GM21367 (cell line): ENCODE measurements around the gene CFTR.
"Not testable (repeated sequence)": the region's sequence is repeated elsewhere in the genome, so short reads cannot be mapped to it uniquely, and the experiment has no call there.

ENCODE experiments used
- ATAC-seq: cut with Tn5 transposase; IDR thresholded peaks from one replicate; pipeline ENCODE4 v1.9.1; 2021; ENCODE audit not compliant: unreplicated experiment

The CFTR gene

DNA sequence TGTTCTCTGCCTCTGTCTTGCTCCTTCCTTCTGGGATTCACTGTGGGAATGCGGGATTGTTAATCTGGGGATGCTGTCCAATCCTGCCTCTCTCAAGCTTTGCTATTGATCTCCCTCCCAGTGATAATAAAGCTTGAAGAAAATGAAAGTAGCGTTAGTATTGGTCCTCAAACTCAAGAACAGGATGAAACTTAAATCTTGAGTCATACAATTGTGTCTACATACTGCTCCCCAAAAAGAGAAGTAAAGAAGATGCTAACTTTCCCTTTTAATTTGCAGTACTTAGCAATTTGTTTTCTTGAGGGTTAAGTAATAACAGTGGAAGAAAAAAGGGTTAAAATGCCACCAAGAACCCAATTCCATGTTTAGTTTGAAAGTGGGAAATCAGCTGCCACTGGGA, 13.6 kb downstream of the CFTR start:
- ATAC-seq: no peak

DNA sequence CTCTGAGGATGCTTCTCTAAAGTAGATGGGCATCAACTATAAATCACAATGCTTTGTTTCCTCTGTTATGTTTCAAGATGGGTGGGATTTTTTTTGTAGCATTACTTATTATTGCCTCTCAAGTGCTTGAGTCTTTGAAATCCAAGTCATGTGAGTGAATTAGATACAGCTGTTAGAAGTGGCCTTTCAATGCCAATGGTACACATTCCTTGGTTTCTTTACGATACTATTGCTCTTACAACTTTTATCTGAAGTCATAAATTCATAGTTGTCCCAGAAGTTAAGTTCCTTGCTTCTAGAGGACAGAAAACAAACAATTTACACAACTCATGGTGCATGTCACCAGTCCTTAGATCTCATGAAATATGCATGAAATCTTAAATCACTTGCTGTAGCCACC, 15.5 kb downstream of the CFTR start:
- ATAC-seq: no peak

DNA sequence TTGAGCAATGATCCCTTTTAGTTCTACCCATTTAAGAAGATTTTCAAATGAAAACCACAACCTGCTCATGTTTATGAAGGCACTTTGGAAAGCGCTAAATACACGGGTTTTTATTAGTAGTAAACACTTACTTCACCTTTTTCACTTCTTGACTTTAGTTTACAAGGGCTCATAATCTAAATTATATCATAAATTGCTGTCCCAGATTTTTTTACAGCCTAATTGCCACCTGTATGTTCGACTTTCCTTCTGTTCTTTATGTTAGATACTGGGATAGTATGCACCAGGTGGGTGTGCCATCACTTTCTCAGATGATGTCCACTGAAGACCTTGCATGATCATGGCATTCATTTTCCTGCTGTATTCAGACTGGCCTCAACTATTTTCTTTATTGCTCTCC, 22.5 kb downstream of the CFTR start:
- no peak for ATAC-seq

DNA sequence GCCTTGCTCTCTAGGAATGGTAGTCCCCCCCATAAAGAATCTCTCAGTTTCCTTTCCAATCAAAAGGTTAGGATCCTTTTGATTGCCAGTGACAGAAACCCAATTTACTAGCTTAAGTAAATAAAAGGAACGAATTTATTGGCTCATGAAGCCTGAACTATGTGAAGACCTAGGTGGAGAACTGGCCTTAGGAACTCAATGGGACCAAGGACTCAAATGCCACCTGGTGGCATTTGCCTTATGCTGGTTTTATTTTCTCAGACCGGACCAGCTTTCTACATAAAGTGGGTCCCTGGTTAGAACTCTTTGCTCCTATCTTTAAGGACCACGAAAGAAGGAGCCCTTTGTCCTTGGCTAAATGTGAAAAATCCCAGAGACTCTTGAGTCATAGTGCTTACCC, 25.4 kb downstream of the CFTR start:
- no peak for ATAC-seq

DNA sequence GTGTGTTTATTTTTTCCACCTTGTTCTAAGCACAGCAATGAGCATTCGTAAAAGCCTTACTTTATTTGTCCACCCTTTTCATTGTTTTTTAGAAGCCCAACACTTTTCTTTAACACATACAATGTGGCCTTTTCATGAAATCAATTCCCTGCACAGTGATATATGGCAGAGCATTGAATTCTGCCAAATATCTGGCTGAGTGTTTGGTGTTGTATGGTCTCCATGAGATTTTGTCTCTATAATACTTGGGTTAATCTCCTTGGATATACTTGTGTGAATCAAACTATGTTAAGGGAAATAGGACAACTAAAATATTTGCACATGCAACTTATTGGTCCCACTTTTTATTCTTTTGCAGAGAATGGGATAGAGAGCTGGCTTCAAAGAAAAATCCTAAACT, 28.9 kb downstream of the CFTR start:
- no peak for ATAC-seq

DNA sequence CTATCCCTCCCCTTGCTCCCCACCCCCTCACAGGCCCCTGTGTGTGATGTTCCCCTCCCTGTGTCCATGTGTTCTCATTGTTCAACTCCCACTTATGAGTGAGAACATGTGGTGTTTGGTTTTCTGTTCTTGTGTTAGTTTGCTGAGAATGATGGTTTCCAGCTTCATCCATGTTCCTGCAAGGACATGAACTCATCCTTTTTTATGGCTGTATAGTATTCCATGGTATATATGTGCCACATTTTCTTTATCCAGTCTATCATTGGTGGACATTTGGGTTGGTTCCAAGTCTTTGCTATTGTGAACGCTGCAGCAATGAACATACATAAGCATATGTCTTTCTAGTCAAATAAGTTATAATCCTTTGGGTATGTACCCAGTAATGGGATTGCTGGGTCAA, 37.4 kb downstream of the CFTR start:
- not testable (repeated sequence) for ATAC-seq

DNA sequence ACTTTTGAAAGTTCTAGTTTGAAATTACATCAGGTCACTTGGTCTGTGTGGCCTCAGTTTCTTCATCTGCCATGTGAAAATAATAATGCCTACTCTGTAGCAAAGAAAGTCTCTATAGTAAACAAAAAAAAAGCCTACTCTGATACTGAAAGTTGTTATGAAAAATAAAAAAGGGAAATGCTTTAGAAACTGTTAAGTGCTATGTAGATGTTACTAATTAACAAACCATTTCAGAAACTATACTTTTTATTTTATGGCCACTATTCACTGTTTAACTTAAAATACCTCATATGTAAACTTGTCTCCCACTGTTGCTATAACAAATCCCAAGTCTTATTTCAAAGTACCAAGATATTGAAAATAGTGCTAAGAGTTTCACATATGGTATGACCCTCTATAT, 50.6 kb downstream of the CFTR start:
- no peak for ATAC-seq

DNA sequence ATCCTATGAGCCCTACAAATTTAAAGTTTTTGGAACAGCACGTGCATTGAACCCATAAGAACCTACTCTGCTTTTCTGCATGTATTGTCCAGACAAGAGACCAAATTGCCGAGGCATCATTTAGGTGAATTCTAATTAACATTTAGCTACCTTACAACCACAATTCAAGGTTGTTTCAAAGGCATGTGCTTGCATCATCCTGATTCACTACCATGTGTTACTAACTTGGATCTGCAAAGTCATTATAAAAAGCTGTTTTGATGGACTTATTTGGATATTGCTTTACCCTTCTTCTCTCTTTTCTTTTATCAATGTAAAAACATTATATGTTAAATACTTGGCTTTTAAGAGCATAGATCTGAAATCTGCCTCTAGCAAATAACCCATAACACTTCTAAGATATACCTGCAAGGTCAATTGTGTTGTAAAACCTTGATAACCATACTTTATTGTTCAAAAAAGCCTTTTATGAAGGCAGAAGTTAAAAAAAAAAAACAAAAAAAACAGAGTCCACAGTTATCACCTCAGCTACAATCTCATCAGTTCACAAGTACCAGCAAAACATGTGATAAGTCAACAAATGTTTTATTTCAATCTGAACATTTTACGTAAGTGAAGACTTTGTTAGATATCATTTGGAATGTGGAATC, 51.9 kb downstream of the CFTR start:
- no peak for ATAC-seq

DNA sequence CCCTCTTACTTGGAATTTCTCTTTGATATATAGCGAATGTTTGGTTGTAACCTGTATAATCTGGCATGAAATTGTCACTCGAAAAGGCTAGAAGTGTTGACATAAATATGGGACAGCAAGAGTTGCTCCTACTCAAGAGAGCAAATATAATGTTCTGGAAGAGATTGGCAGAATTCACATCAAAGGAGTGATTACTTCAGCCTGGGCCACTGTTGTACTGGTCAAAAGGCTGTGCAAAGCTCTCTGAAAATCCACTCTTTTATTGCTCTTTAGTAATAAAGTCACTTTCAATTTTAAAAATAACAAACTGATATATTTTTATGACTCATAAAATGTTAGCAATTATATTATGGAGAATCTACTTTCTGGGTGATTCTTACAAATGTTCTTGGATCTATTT, 58.2 kb downstream of the CFTR start:
- ATAC-seq: no peak

DNA sequence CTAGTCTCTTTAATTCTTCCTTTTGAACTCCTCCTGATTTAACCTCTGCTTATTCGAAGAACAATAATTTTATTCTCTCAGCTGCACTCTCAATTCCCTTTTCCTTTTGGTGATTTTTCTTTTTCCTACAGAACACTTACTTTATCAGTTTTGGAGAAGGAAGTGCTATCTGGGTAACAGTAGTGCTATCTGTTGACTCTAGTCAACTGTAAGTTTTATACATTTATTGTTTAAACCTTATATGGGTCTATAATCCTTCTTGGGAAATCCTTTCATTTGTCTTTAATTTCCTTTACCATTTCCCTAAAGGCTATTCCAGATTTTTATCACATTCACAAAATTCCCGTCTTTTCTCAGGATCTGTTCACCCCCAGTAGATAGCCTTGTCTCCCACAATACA, 64.2 kb downstream of the CFTR start:
- ATAC-seq: no peak

DNA sequence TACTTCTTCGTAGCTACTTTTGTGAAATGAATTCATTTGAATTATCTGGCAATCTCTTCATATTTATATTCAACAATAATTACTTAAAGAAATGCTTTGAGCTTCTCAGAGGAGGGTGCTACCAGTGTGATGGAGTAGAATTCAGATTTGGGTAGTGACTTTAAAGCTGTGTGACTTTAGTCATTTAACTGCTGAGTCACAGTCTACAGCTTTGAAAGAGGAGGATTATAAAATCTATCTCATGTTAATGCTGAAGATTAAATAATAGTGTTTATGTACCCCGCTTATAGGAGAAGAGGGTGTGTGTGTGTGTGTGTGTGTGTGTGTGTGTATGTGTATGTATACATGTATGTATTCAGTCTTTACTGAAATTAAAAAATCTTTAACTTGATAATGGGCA, 68.2 kb downstream of the CFTR start:
- no peak for ATAC-seq

DNA sequence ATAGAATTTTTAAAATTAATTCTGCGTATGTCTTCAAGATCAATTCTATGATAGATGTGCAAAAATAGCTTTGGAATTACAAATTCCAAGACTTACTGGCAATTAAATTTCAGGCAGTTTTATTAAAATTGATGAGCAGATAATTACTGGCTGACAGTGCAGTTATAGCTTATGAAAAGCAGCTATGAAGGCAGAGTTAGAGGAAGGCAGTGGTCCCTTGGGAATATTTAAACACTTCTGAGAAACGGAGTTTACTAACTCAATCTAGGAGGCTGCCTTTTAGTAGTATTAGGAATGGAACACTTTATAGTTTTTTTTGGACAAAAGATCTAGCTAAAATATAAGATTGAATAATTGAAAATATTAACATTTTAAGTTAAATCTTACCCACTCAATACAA, 70.8 kb downstream of the CFTR start:
- no peak for ATAC-seq

DNA sequence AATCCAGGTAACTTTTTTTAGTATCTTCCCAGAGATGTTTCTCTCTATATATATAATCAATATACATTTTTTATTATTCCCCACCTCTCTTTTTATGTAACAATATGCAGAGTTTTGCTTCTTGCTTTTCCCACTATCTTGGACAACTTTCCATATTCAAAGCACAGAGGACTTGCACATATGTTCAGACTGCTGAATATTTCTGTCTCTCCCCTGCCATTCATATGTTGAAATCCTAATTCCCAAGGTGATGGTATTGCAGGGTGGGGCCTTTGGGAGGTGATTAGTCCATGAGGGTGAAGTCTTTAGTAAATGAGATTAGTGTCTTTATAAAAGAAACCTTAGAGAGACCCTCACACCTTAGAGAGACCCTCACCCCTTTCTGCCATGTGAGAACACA, 72.8 kb downstream of the CFTR start:
- no peak for ATAC-seq

DNA sequence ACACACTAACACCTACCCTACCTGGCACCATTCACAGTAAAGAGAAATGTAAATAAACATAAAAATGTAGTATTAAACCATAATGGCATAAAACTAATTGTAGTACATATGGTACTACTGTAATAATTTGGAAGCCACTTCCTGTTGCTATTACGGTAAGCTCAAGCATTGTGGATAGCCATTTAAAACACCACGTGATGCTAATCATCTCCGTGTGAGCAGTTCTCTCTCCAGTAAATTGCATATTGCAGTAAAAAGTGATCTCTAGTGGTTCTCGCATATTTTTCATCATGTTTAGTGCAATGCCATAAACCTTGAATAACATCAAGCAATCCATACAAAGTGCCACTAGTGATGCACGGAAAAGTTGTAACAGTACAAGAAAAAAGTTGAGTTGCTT, 75.4 kb downstream of the CFTR start:
- no peak for ATAC-seq

DNA sequence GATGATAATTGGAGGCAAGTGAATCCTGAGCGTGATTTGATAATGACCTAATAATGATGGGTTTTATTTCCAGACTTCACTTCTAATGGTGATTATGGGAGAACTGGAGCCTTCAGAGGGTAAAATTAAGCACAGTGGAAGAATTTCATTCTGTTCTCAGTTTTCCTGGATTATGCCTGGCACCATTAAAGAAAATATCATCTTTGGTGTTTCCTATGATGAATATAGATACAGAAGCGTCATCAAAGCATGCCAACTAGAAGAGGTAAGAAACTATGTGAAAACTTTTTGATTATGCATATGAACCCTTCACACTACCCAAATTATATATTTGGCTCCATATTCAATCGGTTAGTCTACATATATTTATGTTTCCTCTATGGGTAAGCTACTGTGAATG, 79.6 kb downstream of the CFTR start:
- ATAC-seq: no peak

DNA sequence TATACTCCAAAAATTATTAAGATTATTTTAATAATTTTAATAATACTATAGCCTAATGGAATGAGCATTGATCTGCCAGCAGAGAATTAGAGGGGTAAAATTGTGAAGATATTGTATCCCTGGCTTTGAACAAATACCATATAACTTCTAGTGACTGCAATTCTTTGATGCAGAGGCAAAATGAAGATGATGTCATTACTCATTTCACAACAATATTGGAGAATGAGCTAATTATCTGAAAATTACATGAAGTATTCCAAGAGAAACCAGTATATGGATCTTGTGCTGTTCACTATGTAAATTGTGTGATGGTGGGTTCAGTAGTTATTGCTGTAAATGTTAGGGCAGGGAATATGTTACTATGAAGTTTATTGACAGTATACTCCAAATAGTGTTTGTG, 80.2 kb downstream of the CFTR start:
- no peak for ATAC-seq

DNA sequence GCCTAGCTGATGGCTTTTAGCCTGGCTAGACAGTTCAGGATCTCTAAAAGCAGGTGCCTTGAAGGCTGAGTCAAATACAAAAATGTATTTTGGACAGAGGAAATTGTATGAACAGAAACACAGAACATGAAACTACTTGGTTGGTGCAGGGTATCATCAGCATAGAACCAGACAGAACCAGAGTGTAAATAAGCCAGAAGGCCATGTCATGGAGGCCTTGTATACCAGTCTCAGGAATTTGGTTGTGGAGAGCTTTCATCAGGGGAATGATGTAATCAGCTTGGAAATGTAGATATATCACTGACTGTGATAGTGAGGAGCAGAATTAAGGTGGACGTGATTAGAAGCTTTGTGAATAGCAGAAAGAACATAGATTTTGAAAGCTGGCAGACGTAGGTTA, 82.9 kb downstream of the CFTR start:
- ATAC-seq: no peak

DNA sequence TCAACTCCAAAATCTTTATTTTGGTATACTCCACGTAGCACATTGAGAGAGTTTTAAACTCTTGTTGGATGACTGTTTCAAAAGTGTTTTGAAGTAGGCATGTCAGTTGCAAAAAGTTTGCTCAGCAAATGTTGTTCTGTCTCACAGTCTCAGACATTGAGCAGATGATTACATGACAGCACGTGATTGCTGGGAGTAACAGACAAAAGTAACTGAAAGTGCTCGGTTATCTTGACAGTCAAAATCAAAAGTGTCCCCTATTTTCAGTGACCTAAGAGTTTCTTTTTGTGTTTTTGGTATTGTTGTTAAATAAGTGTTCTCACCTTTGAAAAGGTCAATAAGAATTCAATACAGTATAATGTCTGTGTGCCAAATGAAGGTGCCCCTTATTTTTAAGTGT, 84.3 kb downstream of the CFTR start:
- no peak for ATAC-seq

DNA sequence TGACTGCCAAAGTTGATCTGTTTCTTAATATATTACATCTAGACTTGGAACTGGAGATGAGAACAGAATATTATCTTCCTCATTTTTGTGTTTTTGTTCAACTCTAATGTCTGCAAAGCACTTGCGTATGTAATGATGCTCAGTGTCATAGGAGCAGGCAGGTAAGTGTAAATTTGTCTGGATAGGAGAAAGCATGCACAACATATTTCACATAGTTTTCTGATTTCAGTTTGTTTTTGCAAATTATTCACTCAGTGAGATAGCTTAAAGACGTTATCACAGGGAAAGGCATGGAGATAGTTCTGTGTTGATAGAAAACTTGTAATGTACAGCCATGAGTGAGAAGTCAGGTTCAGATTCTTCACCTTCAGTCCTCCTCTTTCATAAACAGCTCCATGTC, 84.8 kb downstream of the CFTR start:
- no peak for ATAC-seq

DNA sequence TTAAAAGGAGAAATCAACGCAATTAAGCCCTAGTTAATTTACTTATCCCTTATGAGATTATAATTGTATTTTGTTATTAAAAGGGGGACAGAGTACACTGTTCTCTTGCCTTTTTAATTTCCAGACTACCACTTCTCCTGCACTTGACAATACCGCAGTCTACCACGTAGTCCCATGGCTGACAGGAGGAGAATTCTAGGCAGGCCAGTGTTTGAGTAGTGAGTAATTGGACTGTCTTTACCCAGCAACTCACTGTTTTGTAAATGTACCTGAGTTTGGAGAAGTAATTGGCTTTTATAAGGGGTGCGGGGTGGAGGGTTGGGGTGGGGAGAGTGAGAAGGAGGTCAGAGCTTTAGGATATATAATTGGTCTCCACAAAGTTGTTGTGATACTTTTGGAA, 85.4 kb downstream of the CFTR start:
- no peak for ATAC-seq

DNA sequence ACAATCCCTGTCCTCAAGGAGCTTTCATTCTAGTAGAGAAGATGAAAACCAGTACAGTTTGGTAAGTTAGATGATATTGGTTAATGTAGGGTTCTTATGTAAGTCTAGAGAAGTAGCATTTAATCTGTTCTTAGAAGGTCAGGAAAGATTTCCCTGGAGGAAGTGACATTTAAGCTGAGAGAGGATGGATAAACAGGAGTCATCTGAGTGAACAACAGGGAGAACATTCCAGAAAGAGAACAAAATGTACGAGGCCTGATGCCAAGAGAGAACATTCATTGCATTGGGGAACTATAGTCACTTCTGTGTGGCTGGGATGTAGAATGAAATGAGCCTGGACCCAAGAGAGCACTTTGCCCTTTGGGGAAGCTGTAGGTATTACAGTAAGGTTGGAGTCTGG, 88.0 kb downstream of the CFTR start:
- ATAC-seq: no peak

DNA sequence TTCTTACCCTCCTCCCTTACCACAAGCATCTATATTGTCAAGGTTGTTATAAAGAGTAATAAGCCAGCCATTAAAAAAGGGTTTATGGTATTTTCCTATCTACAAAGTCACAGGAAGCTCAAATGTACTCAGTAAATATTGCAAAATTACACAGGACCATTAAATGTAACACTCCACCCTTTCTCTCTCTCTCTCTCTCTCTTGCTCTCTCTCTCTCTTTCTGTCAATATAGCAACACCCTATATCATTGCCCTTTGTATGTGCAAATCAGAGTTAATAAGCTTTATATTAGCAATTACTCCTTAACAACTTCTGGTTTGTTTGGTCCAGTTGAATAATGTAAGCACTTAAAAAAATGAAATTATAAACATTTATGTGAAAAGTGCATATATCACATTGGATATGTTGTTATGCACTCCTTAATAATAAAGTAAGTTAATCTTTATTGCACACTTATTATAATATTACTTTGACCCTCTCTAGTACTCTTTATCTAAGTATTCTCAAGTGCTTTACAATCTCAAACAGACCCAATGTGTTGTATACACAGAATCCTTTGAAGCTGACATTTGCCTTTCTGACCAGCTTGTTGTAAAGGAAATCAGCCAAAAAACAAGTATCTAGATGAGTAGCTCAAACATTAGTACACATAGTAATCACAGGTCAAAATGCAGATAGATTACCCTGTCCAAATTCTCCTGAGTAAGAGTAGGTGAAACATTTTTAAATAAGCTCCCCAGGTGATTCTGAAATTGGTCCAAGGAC, 93.2 kb downstream of the CFTR start:
- no peak for ATAC-seq

DNA sequence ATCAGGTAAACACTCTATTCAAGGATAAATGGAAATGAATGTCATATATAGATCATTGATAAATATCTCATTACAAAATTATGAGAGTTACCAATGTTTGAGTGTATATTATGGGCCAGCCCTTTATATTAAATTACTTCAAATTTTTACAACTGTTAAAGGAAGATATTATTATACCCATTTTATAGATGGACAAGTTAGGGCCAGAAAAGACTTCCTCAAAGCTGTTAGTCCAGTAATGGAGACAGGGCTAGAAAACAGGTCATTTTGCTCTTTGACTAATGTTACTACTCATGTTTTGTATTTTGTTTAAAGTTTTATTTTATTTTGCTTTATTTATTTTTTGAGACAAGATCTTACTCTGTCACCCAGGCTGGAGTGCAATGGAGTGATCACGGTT, 101.6 kb downstream of the CFTR start:
- no peak for ATAC-seq
